Breast epithelium (tissue), 4 donors: ENCODE results near the gene GPHN. TPM values are rescaled to one million over a fixed set of nuclear protein-coding genes. Genes with fewer than 3 reads are reported as not detected.

Experiments
- DNase-seq, 2 donors: peaks; one replicate each; pipeline ENCODE4 v3.0.0-alpha.2; 2019; ENCODE audit warnings: low spot score in 2 of 2
- H3K27ac ChIP-seq, 2 donors: fragments of 200-600 bp; sonication (generic) in 1 of 2; one replicate each; pipeline ENCODE4 v1.5.1; 2016 to 2019; ENCODE audit warnings: mild to moderate bottlenecking in 1 of 2
- H3K27me3 ChIP-seq, 2 donors: fragments of 200-600 bp; sonication (generic) in 1 of 2; one replicate each; pipeline versions ENCODE4 v1.5.1 to v1.6.0; 2017 to 2019; ENCODE audit warnings: control low read depth in 1 of 2, mild to moderate bottlenecking in 1 of 2
- H3K36me3 ChIP-seq: fragments of 200-600 bp; one replicate; pipeline ENCODE4 v1.5.1; 2019
- H3K4me1 ChIP-seq, 2 donors: fragments of 200-600 bp; sonication (generic); one replicate each; pipeline ENCODE4 v1.5.1; 2016 to 2019; ENCODE audit warnings: control low read depth in 1 of 2
- H3K4me3 ChIP-seq, 3 donors: fragments of 200-600 bp; sonication (generic); 1 replicate in 2 of 3; 2 replicates in 1 of 3; pipeline ENCODE4 v1.5.1; 2016 to 2019; ENCODE audit warnings: mild to moderate bottlenecking in 3 of 3, moderate library complexity in 2 of 3
- H3K9me3 ChIP-seq, 2 donors: fragments of 200-600 bp; sonication (generic) in 1 of 2; one replicate each; pipeline ENCODE4 v1.5.1; 2016 to 2019; ENCODE audit warnings: control low read depth in 1 of 2
- POLR2A ChIP-seq: fragments of 450-650 bp; IDR thresholded peaks from one replicate; pipeline ENCODE4 v1.6.1; 2016; ENCODE audit warnings: antibody characterized with exemption, mild to moderate bottlenecking, moderate library complexity
- POLR2AphosphoS5 ChIP-seq, 3 donors: sonication (generic); formaldehyde crosslinking; IDR thresholded peaks; one replicate each; pipeline ENCODE4 v1.6.1; 2017; ENCODE audit warnings: antibody characterized with exemption in 3 of 3
- intact Hi-C: fragments of 100-400 bp; cut with DNase I; formaldehyde crosslinking; loops from one replicate; pipeline ENCODE4 v1.15.1; 2023; ENCODE audit warnings: low total_unique reads
- total RNA-seq, 3 donors: library from RNA; depleted of rRNA; stranded (reverse); fragments of >200 nt; gene quantifications; one replicate each; pipeline ENCODE4 v1.1.0, GENCODE V29; 2016
- TF ChIP-seq, protein P1 (sequence below), 3 donors: fragments of 450-650 bp; IDR thresholded peaks; one replicate each; pipeline ENCODE4 v1.5.1; 2016 to 2017; ENCODE audit warnings: antibody characterized with exemption in 3 of 3, mild to moderate bottlenecking in 3 of 3, moderate library complexity in 3 of 3

GPHN gene
- total RNA-seq, 3 donors from 2014 or later, result 20.9 to 39.0 (median 24.9) TPM

DNA sequence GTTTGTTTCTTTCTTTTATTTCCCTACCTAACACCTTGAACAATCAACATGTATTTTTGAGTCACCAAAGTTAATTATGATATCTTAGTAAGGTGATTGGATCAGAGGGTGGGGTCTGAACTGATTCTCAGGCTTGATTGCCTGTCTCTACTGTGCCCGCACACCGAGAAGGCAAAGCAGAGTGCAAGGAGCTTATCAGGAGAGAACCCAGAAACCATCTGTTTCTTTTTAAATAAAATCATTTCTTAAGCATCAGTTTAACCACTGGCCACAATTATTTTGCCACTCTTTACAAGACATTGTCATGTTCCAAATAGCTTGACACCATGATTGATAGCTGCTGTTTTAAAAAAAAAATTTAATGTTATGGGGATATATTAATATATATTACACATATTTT lies 684.4 kb downstream of the GPHN start:
- intact Hi-C loops, result no loop called here
- Histone ChIP-seq H3K36me3 (no peaks in the 10 kb centered on the region), H3K9me3 (no peaks in the 10 kb centered on the region), H3K4me1 (no peaks in the 10 kb centered on the region), H3K4me3 (no peak overlapping the region), H3K27ac (no peak overlapping the region), H3K27me3 (no peaks in the 10 kb centered on the region)
- TF ChIP-seq POLR2AphosphoS5 (IDR thresholded peaks at IDR 0.05) (no peak), POLR2A (no peak)
- TF ChIP-seq, protein P1, sequence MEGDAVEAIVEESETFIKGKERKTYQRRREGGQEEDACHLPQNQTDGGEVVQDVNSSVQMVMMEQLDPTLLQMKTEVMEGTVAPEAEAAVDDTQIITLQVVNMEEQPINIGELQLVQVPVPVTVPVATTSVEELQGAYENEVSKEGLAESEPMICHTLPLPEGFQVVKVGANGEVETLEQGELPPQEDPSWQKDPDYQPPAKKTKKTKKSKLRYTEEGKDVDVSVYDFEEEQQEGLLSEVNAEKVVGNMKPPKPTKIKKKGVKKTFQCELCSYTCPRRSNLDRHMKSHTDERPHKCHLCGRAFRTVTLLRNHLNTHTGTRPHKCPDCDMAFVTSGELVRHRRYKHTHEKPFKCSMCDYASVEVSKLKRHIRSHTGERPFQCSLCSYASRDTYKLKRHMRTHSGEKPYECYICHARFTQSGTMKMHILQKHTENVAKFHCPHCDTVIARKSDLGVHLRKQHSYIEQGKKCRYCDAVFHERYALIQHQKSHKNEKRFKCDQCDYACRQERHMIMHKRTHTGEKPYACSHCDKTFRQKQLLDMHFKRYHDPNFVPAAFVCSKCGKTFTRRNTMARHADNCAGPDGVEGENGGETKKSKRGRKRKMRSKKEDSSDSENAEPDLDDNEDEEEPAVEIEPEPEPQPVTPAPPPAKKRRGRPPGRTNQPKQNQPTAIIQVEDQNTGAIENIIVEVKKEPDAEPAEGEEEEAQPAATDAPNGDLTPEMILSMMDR (IDR thresholded peaks at IDR 0.05), result no peak
- DNase-seq, result no peak

DNA sequence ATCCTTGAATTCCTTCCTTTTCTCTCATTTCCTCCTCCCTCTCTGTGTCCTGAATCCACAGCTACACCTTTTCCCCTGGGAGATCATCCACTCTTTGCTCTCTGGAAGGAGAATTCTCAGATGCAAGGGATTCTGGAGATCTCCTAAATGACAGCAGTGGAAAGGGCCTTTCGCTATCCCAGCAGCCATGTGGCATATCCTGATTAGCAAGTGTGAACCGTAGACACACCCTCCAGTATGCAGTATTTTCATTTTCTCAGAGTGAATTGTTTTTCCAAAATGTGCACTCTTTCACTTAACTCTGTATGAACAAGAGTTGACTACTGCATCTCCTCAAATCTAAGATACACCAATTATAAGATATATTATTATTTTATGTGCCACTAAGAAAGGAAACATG lies 687.3 kb downstream of the GPHN start:
- Histone ChIP-seq H3K4me3 (no peak overlapping the region), H3K4me1 (no peaks in the 10 kb centered on the region), H3K27ac (no peak overlapping the region), H3K9me3 (no peaks in the 10 kb centered on the region), H3K36me3 (no peaks in the 10 kb centered on the region), H3K27me3 (no peaks in the 10 kb centered on the region)
- TF ChIP-seq POLR2AphosphoS5 (IDR thresholded peaks at IDR 0.05) (no peak), POLR2A (no peak)
- TF ChIP-seq, protein P1 (IDR thresholded peaks at IDR 0.05), result no peak
- no peak for DNase-seq
- intact Hi-C loops, result no loop called here

DNA sequence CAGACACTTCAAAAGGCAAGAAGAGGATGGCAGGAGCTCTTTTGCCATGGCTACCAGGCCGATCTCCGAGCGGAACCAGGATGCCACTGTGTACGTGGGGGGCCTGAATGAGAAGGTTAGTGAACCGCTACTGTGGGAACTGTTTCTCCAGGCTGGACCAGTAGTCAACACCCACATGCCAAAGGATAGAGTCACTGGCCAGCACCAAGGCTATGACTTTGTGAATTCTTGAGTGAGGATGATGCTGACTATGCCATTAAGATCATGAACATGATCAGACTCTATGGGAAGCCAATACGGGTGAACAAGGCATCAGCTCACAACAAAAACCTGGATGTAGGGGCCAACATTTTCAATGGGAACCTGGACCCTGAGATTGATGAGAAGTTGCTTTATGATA lies 691.1 kb downstream of the GPHN start:
- no peak for DNase-seq
- Histone ChIP-seq H3K9me3 (no peaks in the 10 kb centered on the region), H3K4me1 (no peaks in the 10 kb centered on the region), H3K27ac (no peak overlapping the region), H3K27me3 (no peaks in the 10 kb centered on the region), H3K4me3 (no peak overlapping the region), H3K36me3 (no peaks in the 10 kb centered on the region)
- intact Hi-C loops, result no loop called here
- TF ChIP-seq POLR2A, result no peak

DNA sequence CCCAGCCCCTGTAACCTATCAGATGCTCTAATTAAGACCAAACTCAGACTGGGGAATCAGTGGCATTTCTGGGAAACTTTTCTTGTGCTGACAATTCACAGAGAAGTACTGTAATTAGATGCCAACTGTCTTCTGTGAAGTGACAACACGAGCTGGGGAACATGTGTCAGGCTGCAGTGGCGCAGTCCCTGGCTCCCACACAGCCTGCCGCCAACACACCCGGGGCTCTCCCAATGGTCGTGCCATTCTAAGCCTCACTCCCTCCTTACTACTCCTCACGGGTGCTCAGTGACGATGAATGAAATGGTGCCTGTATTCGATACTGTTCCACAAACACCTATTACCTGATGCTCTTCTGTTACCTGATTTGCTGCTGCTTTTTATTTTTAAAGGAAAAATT lies 699.9 kb downstream of the GPHN start:
- Histone ChIP-seq H3K4me1 (no peaks in the 10 kb centered on the region), H3K27ac (no peak overlapping the region), H3K4me3 (no peak overlapping the region), H3K27me3 (no peaks in the 10 kb centered on the region), H3K36me3 (no peaks in the 10 kb centered on the region), H3K9me3 (no peaks in the 10 kb centered on the region)
- no peak for TF ChIP-seq POLR2A
- no peak for TF ChIP-seq POLR2AphosphoS5 (IDR thresholded peaks at IDR 0.05)
- TF ChIP-seq, protein P1 (IDR thresholded peaks at IDR 0.05), result no peak
- intact Hi-C loops, result no loop called here
- no peak for DNase-seq

DNA sequence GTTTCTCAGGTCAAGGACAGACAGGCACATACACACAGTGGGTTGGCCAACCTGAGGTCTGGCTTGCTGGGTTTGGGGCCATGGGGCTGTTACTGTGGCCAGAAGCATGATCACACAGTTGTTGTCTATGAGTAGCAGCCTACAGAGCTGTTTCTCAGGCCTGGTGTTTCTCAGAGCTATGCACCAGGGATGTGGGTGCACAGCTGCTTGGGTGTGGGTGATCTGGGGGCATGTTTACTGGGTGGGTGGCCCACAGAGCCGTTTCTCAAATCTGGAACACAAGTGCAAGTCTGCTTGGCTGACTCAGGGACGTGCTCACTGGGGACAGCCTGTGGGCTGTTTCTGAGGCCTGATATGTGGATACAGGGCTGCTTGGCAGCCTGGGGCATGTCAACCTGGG lies 710.2 kb downstream of the GPHN start:
- no peak for DNase-seq
- intact Hi-C loops, result no loop called here
- Histone ChIP-seq H3K27ac (no peak overlapping the region), H3K4me1 (no peaks in the 10 kb centered on the region), H3K27me3 (no peaks in the 10 kb centered on the region), H3K36me3 (no peaks in the 10 kb centered on the region), H3K4me3 (no peak overlapping the region), H3K9me3 (peaks cover 0 to 5% of the 10 kb centered on the region in 2 donors)
- TF ChIP-seq POLR2A, result no peak
- TF ChIP-seq, protein P1 (IDR thresholded peaks at IDR 0.05), result no peak
- TF ChIP-seq POLR2AphosphoS5 (IDR thresholded peaks at IDR 0.05), result no peak
